KMS-11 (cell line): ENCODE data around the gene BBOX1.

ENCODE experiments used
- H2AFZ ChIP-seq: fragments of 200-600 bp; sonication (generic); 2 replicates; pipeline ENCODE4 v1.6.1; 2016; ENCODE audit warnings: antibody characterized with exemption, mixed run types, low read depth
- H3K27ac ChIP-seq: fragments of 200-600 bp; sonication (generic); 2 replicates; pipeline ENCODE4 v1.6.1; 2016; ENCODE audit warnings: mild to moderate bottlenecking, mixed run types
- H3K27me3 ChIP-seq: fragments of 200-600 bp; sonication (generic); 2 replicates; pipeline ENCODE4 v1.6.1; 2017; ENCODE audit warnings: mild to moderate bottlenecking, low read depth, mixed run types, moderate library complexity; ENCODE audit not compliant: insufficient read depth
- H3K36me3 ChIP-seq: fragments of 200-600 bp; sonication (generic); 2 replicates; pipeline ENCODE4 v1.6.1; 2017; ENCODE audit warnings: mild to moderate bottlenecking, mixed run types; ENCODE audit not compliant: insufficient read depth
- H3K4me1 ChIP-seq: fragments of 200-600 bp; sonication (generic); 2 replicates; pipeline ENCODE4 v1.6.1; 2016; ENCODE audit warnings: mild to moderate bottlenecking, low read depth, mixed run types; ENCODE audit not compliant: poor library complexity, severe bottlenecking
- H3K4me2 ChIP-seq: fragments of 200-600 bp; sonication (generic); 2 replicates; pipeline ENCODE4 v1.7.0; 2016; ENCODE audit warnings: mild to moderate bottlenecking, mixed run types
- H3K4me3 ChIP-seq: fragments of 200-600 bp; sonication (generic); IDR thresholded peaks from 2 replicates; pipeline ENCODE4 v1.6.1; 2017; ENCODE audit warnings: low read depth, low read length, mixed read lengths; ENCODE audit not compliant: insufficient read depth
- H3K79me2 ChIP-seq: fragments of 200-600 bp; sonication (generic); 2 replicates; pipeline ENCODE4 v1.6.1; 2016; ENCODE audit warnings: low read depth, mixed run types; ENCODE audit not compliant: insufficient read depth
- H3K9ac ChIP-seq: fragments of 200-600 bp; sonication (generic); 2 replicates; pipeline ENCODE4 v1.6.1; 2016; ENCODE audit warnings: mild to moderate bottlenecking, mixed run types
- H4K20me1 ChIP-seq: fragments of 200-600 bp; sonication (generic); 2 replicates; pipeline ENCODE4 v1.6.1; 2016; ENCODE audit warnings: mild to moderate bottlenecking, mixed run types; ENCODE audit not compliant: insufficient read depth
- CTCF ChIP-seq: fragments of 200-600 bp; sonication (generic); conservative IDR thresholded peaks from 2 replicates; pipeline ENCODE4 v1.6.1; 2017; ENCODE audit warnings: low read depth, mild to moderate bottlenecking, antibody characterized with exemption, low read length, moderate library complexity, mixed read lengths

Gene BBOX1

GRCh38 chr11:27139742-27140367 lies 99.2 kb downstream of the BBOX1 start:
- Histone ChIP-seq H3K9ac (no peak overlapping the region), H3K79me2 (no peaks in the 10 kb centered on the region), H3K4me3 (no peak overlapping the region), H3K27ac (no peak overlapping the region), H3K4me2 (no peak overlapping the region), H4K20me1 (no peaks in the 10 kb centered on the region), H2AFZ (no peak overlapping the region), H3K36me3 (no peaks in the 10 kb centered on the region), H3K27me3 (no peaks in the 10 kb centered on the region), H3K4me1 (no peaks in the 10 kb centered on the region)
- TF ChIP-seq CTCF, result no peak

DNA sequence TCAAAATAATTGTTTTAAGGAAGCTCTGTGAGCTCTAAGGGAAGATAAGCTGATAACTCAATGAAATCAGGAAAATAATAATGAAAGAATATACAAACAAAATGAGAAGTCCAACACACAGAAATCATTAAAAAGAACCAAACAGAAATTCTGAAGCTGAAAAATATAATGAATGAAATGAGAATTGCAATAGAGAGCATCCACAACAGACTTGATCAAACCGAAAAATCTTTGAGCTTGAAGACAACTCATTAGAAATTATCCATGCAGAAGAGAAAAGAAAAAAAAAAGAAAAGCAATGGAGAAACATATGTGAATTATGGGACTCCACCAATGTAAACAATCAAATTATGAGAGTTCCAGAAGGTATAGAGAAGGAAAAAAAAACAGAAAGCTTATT lies 101.0 kb downstream of the BBOX1 start:
- no peaks in the 10 kb centered on the region for H3K36me3 ChIP-seq
- no peaks in the 10 kb centered on the region for H3K4me1 ChIP-seq
- H2AFZ ChIP-seq, result no peak overlapping the region
- no peaks in the 10 kb centered on the region for H4K20me1 ChIP-seq
- no peak overlapping the region for H3K9ac ChIP-seq
- H3K79me2 ChIP-seq, result no peaks in the 10 kb centered on the region
- no peak overlapping the region for H3K4me2 ChIP-seq
- no peak overlapping the region for H3K27ac ChIP-seq
- TF ChIP-seq CTCF, result no peak
- no peak overlapping the region for H3K4me3 ChIP-seq
- no peaks in the 10 kb centered on the region for H3K27me3 ChIP-seq

GRCh38 chr11:27147916-27148315 lies 107.3 kb downstream of the BBOX1 start:
- no peak overlapping the region for H2AFZ ChIP-seq
- H3K9ac ChIP-seq, result no peak overlapping the region

GRCh38 chr11:27148506-27148905 lies 107.9 kb downstream of the BBOX1 start:
- no peak overlapping the region for H3K4me3 ChIP-seq
- H3K9ac ChIP-seq, result no peak overlapping the region
- TF ChIP-seq CTCF, result no peak
- H3K4me1 ChIP-seq, result no peaks in the 10 kb centered on the region
- no peak overlapping the region for H2AFZ ChIP-seq
- no peak overlapping the region for H3K4me2 ChIP-seq
- H3K27ac ChIP-seq, result no peak overlapping the region
- no peaks in the 10 kb centered on the region for H3K27me3 ChIP-seq
- H3K79me2 ChIP-seq, result no peaks in the 10 kb centered on the region
- no peaks in the 10 kb centered on the region for H4K20me1 ChIP-seq
- no peaks in the 10 kb centered on the region for H3K36me3 ChIP-seq

More at GRCh38 chr11:27147916-27148315, 107.3 kb downstream of the BBOX1 start:
- Histone ChIP-seq H3K27me3 (no peaks in the 10 kb centered on the region), H4K20me1 (no peaks in the 10 kb centered on the region), H3K4me3 (no peak overlapping the region), H3K79me2 (no peaks in the 10 kb centered on the region), H3K4me1 (no peaks in the 10 kb centered on the region), H3K4me2 (no peak overlapping the region), H3K36me3 (no peaks in the 10 kb centered on the region), H3K27ac (no peak overlapping the region)
- no peak for TF ChIP-seq CTCF
